GM19025 (cell line): ENCODE measurements around the gene CTNNBIP1.

ENCODE experiments used
- ATAC-seq: cut with Tn5 transposase; IDR thresholded peaks from one replicate; pipeline ENCODE4 v1.9.1; 2021; ENCODE audit warnings: mild to moderate bottlenecking, low read depth, moderate library complexity; ENCODE audit not compliant: unreplicated experiment

The CTNNBIP1 gene

DNA sequence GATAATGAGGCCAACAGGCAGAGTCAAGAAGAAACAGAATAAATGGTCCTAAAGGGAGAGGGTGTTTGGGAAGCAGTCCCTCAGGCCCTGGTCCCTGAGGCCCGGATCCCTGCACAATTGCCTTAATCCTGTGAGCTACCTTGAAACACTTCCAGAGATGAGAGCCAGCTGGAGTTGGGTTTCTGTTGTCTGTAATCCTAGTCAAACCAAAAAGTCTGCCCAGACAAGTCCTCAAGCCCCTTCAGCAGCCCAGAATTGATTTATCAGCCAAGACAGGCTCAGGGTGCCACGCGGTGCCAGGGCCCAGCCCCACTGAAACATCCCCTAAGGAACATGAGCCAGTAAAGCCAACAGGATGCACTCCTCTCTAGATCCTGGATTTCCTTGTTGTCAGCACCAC, 69.9 kb downstream of the CTNNBIP1 start:
- no peak for ATAC-seq

DNA sequence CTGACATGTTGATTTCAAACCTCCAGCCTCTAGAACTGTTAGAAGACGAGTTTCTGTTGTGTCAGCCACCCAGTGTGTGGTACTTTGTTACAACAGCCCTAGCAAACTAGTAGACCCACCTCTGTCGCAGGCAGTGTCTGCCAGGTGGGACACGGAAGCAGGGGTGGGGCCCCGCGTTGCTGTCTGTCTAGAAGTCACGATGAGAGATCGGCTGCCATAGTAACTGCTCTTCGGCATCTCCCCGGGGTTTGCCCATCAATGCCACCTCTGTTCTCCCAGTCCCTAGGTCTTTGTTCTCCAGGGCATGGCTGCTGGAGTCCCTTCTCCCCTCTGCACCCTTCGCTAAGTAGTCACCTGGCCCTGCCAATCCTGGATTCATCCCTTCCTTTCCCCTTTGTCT, 71.1 kb downstream of the CTNNBIP1 start:
- no peak for ATAC-seq

DNA sequence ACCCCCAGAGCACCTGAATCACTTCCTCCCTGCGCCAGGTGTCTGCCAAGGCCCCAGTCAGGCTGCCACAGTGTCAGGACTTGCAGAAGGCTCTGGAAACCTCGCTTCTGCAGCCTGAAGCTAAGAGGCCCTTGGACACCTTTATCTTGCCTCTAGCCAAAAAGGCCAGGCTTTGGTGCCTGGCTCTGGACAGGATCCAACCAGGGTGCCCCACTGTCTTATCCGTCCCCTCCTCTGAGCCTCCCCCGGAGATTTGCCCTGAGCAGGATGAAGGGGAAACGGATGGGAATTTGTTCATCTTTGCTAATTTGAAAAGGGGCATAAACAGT, 73.5 kb downstream of the CTNNBIP1 start:
- no peak for ATAC-seq

DNA sequence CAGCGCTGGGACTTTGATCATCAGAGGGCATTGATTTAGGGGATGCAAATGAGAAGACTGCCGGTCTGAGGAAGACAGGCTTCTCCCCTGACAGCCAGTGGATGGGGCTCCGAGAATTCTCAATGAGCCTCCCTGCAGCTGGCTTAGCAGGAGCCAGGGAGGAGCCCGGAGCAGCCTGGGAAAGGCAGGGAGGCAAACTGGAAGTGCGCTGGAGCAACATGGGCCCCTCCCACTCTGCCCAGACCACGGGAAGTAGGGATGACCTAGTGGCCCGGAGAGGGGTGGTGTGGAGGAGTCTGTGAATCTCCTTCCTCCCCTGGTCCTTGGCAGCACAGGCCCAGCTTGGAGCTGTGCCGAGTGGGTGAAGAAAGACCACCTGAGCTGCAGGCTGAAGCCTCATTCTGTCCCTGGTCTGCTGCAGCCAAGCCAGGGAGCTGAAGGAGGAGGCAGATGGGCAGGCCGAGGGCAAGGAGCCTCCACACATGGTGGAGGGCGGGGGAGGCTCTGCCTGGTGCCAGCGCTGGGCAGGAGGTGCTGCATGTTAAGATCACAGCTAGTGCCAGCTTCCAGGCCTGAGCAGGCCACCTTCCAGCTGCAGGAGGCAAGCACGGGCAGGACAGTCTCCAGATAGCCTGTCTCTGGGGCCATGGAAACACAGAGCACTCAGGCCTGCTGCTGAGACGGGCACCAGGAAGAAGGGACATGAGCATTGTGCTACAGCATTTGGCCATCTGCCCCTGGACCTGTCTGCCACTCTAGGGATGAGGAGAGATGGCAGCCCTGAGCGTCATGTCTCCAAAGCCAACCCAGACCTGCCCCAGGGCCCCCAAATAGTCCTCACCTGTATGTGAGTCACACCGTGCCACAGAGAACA, 74.1 kb downstream of the CTNNBIP1 start:
- ATAC-seq = no peak

DNA sequence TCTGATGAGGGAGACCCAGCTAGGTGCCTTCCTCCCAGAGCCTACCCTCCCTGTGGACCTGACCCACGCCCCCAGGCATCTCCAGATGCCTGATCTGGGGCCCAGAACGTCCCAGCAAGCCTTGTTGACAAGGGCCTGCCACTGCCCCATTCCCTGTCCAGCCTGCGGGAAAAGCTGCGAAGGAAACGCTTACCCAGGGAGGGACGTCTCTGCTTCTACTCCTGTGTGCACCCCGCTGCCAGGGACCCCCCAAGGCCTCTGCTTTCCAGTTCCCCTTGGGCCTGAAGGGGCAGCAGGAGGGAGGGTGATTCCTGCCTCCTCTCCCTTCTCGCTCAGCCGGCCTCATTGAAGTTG, 74.7 kb downstream of the CTNNBIP1 start:
- no peak for ATAC-seq

DNA sequence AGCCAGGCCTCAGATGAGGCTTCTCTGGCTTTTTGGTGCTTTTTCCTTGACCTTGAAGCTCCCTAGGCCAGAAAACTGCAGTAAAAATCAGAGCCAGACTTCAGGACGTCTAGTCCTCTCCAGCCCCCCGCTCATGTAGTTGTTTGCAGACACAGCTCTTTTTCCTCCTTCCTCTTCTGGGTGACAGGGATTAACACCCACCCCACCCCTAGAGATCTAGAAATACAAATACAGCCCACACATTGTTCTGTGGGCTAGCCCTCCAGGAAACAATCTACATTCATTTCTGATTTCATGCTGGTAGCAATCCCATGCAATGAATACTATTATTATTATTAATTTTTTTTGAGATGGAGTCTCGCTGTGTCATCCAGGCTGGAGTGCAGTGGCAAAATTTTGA, 76.4 kb downstream of the CTNNBIP1 start:
- ATAC-seq = no peak

DNA sequence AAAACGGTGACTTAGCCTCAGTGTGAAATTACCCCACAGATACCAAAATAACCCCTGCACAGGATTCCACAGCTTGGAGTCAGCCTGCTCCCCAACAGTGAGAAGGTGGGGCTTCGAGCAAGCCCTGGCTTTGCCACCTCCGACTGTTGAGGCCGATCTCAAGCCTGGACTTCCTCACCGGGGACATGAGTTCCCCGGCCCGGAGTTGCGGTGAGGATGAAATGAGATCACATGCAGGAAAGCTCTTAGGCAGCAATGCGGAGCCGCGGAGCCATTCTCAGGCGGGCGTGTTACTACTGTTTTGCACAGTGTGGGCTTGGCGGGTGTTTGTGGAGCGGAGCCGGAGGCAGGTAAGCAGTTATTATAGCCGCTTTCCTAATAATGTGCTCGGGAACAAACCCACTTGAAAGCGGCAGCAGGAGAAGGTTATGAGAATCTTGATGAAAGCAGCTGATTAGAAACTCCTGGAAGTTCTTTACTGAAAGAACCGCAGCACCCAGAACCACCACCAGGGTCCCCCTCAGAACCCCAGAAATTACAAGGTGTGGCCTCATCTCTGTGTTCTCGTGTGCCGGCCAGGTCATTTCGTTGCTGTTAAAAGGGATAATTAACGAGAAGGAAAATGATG, 82.4 kb downstream of the CTNNBIP1 start:
- no peak for ATAC-seq

DNA sequence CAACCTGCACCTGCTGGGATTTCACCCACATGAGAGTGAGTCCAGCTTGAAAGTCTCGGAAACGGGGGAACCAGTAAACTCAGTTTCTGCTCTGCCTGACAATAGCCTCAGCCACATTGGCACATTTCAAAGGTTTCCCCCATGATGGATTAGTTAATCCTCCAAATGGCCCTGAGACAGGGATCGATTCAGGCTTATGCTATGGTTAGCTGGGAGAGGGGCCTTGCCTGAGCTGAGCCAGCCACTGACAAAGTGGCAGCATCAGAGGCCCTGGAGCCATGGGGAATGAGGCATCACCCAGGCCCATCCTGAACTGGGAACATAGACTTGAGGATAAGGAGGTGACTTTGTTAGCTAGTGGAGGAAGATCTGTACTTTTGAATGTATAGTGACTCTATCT, 83.5 kb downstream of the CTNNBIP1 start:
- no peak for ATAC-seq

DNA sequence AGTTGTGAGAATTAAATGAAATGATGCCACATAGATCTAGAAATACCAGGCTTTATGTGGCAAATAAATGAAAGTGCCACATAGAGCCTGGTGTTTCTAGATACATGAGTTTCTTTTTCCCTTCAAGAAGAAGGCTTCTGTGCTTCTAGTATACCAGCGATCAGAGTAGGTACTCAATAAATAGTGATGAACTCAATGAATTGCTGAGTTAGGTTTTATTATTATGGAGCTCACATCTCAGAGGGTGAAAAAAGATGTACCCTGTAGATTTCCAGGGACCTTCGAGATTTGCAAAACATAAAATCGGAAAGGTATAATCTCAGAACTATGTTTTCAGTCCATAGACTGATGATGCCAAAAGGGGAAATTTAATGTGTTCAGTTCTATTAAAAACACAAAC, 84.0 kb downstream of the CTNNBIP1 start:
- ATAC-seq = no peak

DNA sequence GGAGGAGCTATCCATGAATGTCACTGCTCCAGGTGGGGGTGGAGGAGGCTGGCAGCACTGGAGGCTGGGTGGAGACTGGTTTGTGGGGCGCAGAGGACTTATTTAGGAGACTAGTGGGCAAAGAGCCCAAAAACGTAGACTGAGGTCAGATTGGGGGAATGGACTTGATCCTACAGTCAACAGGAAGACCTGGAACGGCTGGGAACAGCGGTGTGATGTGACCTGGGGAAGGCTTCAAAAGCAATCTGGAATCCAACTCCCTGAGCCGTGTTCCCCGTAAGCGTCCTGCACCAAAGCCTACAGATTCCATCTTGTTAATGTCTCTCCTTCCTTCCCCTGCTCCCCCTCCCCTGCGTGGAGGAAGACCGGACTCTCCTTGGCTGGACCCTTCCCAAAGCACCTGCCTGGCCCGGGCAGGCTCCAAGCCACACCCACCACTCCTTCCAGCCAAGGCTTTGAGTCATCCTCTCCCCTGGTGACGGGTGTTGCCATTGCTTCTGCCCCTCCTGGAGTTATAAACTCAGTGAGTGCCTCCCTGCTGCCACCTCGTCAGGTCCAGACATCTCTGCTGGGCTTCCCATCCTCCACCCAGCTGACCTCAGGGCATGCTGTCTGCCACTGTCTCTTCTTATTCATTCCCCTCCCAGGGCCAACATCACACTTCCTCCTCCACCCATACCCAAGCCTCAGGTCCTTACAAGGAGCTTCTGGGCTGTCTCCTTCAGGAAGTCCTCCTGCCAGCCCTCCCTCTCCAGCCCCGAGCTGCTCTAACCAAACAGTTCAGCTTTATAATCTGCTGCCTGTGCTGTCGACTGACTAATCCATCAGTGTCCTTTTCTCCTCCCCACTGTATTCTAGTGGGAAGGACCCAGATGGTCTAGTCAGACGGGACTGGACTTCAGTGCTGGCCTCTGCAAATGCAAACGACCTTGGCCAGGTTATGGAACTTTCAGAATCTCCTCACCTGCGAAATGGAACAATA, 84.7 kb downstream of the CTNNBIP1 start:
- no peak for ATAC-seq

DNA sequence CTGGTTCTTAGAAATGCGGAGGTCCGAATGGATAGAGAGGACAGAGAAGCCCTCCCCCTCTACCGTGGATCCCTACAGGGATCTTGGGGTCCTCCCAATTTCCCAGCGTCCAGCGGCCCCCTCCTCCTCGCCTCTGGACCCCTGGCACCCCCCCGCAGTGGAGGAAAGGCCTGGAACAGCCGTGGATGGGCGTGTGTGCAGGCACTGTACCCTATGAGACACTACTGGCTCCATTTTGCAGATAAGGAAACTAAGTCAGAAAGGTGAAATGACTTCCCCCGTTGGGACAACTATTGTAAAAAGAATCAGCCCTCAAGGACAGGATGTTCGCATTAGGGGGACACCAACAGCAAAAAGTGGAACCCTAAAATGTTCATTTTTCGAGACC, 85.4 kb downstream of the CTNNBIP1 start:
- ATAC-seq = no peak

DNA sequence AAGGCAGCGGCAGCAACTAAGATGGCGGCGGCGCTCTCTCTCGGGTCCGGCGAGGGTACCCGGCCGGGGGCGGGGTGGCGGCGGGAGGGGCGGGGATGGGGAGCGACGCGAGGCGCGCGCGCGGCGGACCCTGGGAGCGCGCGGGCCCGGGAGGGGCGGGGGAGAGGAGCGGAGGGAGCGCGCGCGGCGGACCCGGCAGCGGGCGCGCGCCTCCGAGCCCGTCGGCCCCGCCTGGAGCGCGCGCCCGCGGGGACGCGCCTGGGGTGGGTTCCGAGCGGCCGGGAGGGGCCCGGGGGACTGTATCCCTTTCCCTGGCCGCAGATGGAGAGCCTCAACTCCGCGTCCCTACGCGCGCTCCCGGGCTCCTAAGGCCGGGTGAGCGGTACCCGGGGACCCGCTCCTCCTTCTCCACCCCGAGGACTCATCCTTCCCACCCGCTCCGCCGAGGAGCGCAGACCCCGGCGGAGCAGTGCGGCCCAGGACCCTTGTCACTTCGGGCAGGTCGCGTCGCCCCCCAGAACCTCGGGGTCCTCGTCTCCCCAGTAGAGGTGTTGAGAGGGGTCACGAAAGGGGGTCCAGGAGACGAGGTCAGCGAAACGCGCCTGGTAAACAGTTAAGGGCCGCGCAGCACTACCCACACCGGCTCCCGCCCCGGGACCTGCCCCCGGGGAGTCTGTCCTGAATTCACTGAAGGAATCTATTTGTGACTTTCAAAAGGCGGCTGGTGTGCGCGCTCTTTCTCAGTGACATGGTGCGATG, 85.9 kb downstream of the CTNNBIP1 start, which contains the start of gene CLSTN1:
TSS of gene CLSTN1 (minus strand) at position 23 of the 759 bp plus-strand sequence. CDS start 232 bp downstream, outside the sequence.
- ATAC-seq = peak; percentile 72

DNA sequence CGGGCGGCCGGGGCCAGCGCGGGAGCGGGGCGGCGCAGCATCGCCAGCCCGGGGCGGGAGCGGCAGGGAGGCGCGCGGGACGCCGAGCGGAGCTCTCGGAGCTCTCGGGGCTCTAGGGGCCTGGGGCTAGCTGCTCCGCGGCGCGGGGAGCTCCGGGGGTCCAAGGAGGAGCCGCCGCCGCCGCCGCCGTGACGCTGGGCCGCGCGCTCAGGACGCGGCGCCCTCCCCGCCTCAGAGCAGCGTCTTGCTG, 86.5 kb downstream of the CTNNBIP1 start:
- ATAC-seq = peak; percentile 21

DNA sequence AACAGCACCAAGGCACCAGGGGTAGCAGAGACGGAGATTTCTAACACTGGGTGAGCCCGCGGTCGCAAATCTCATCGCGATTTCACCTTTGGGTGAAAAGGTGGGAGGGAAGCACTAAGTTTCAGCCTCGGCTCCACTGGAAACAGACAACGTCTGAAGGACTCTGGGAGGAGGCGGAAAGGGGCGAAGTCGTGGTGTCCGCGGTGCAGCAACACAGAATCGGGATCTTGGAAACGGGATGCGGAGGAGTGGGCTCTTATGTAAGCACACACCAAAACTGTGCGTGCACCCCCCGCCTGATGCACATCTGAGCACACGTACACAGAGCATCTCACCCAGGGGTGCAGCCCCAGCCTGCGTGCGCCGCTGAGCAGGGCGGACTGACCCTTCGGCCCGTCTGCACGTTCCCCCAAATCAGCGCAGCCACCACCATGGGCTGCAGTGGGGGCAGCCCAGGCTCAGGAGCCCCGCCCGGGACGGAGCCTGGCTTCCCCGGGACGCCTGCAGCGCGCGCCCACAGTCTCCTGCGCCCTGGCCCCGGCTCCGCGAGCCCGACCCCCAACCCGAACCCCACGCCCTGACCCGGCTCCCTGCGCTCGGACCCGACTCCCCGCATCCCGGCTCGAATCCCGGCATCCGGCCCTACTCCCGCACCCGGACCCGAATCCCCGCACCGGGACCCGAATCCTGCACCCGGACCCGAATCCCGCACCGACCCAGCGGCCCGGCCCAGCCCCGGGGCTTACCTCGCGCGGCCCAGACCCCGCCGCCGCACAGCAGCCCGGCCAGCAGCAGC, 87.0 kb downstream of the CTNNBIP1 start:
- no peak for ATAC-seq

DNA sequence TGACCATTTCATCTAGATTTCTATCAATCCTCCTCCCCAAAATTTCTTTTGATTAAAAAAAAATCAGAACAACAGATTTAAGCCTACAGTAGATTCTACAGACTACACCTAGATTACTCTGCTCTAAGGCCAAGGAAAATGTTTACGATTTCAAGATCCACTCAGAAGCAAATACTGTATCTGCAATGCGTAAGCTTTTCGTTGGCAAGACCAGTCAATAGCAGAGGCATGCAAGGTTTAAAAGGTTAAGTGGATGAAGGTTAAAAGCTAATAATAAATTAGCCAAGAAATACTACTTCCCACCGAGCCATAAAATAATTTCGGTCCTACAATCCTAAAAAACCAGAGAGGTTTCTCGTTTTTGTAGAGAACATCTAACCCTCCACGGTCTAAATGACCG, 87.6 kb downstream of the CTNNBIP1 start:
- ATAC-seq = no peak

DNA sequence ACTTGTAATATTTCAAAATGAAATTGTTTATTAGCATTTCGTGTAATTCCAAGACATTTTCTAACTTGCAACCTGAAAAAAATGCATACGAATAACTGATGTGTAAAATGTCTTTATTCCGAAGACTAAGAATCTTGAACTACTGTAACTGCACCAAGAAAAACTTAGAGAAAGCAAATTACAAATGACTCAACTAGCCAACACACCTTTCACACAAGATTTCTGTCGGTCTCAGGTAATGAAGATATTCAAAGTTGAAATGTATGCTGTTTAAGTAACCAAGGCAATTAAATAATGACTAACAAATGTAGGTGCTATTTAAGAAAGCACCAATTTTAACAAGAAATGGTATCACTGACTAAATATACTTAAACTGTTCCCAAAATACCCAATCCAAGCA, 88.4 kb downstream of the CTNNBIP1 start:
- no peak for ATAC-seq

DNA sequence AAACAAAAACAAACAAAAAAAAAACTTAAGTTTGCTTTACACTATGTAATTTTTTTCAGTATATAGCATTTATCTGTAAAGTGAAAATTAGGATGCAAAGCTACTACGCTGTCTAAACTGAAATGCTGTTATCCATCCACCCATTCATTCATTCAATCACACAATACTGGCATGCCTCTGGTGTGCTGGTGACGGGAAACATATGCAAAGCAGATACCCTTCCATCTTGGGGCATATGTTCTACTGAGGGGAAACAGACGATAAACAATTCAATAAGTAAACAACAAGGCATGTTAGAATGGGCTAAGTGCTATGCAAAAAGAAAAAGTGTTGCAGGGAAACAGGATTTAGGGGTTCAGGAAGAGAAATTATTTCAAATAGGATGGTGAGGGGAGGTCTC, 89.5 kb downstream of the CTNNBIP1 start:
- ATAC-seq = no peak

DNA sequence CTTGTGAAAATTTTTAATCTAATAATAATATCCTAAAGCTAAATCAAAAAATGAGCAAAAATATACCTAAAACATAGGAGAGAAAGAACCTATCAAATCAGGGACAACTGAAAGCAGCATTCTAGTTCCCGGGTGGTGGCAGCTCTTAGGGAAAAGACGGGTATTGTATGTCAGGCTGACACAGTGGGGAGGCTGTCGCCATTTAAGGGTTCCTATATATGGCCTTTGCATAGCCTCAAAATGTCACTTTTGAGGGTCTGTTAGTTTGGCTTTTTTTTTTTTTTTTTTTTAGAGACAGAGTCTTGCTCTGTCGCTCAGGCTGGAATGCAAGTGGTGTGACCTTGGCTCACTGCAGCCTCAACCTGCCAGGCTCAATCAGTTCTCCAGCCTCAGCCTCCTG, 92.3 kb downstream of the CTNNBIP1 start:
- no peak for ATAC-seq

DNA sequence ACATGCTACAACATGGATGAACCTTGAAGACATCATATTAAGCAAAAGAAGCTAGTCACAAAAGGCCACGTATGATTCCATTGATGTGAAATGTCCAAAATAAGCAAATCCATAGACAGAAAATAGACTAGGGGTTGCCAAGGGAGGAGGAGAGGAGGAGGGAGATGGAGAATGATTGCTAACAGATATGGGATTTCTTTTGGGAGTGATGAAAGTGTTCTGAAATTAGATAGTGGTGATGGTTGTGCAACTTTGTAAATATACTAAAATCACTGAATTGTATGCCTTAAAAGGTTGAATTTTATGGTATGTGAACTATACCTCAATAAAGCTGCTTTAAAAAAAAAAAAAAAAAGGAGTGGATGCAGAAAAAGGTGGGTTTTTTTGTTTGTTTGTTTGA, 93.9 kb downstream of the CTNNBIP1 start:
- ATAC-seq = no peak

DNA sequence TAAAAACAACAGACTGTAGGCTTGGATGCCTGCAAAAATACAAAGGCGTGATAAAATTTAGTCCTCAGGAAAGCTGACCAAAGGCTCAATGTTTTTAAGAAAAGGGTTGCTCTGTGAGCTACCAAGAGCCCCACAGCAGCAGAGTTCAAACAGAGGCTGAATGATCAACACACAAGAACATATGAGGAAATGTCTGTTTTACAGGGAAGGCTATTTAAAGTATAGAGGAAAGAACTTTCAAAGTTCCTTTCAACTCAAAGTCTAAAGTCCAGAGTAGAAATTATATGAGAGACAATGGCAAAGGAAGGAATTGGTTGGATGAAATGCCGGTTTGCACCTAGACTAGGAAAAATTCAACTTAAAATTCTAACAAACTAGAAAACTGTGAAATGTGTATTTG, 94.9 kb downstream of the CTNNBIP1 start:
- ATAC-seq = no peak
